Smooth muscle cell (in vitro differentiated cells): Measurements from ENCODE around the gene SPINK4. TPM values are rescaled to one million over a fixed set of nuclear protein-coding genes. Genes with fewer than 3 reads are reported as not detected.

Source experiments
- DNase-seq: peaks from one replicate; lab custom pipeline; 2025; ENCODE audit not compliant: unreplicated experiment; lab: John Stamatoyannopoulos, UW
- H2AFZ ChIP-seq: fragments of 200-600 bp; sonication (generic); 2 replicates; pipeline ENCODE4 v1.6.0; 2016; ENCODE audit warnings: antibody characterized with exemption, low read depth, mild to moderate bottlenecking
- H3F3A ChIP-seq: fragments of 200-600 bp; sonication (generic); 2 replicates; pipeline ENCODE4 v1.6.0; 2017; ENCODE audit warnings: antibody characterized with exemption, low read depth
- H3K27ac ChIP-seq: fragments of 200-600 bp; sonication (generic); 2 replicates; pipeline ENCODE4 v1.5.1; 2016; ENCODE audit warnings: low read depth, mild to moderate bottlenecking
- H3K27me3 ChIP-seq: fragments of 200-600 bp; sonication (generic); 2 replicates; pipeline ENCODE4 v1.6.1; 2016; ENCODE audit warnings: low read depth, mild to moderate bottlenecking
- H3K36me3 ChIP-seq: fragments of 200-600 bp; sonication (generic); 2 replicates; pipeline ENCODE4 v1.5.1; 2016; ENCODE audit warnings: low read depth
- H3K4me1 ChIP-seq: fragments of 200-600 bp; sonication (generic); 2 replicates; pipeline ENCODE4 v1.5.1; 2016; ENCODE audit warnings: low read depth
- H3K4me2 ChIP-seq: fragments of 200-600 bp; sonication (generic); 2 replicates; pipeline ENCODE4 v1.6.0; 2016; ENCODE audit warnings: mild to moderate bottlenecking
- H3K4me3 ChIP-seq: fragments of 200-600 bp; sonication (generic); 2 replicates; pipeline ENCODE4 v1.5.1; 2016; ENCODE audit warnings: mild to moderate bottlenecking
- H3K79me2 ChIP-seq: fragments of 200-600 bp; sonication (generic); 2 replicates; pipeline ENCODE4 v1.6.0; 2016; ENCODE audit warnings: low read depth, mild to moderate bottlenecking
- H3K9ac ChIP-seq: fragments of 200-600 bp; sonication (generic); 2 replicates; pipeline ENCODE4 v1.6.0; 2016; ENCODE audit warnings: low read depth
- H3K9me3 ChIP-seq: fragments of 200-600 bp; sonication (generic); replicated peaks from 2 replicates; pipeline ENCODE4 v1.5.1; 2016; ENCODE audit warnings: low read depth
- H4K20me1 ChIP-seq: fragments of 200-600 bp; sonication (generic); 2 replicates; pipeline ENCODE4 v1.6.0; 2016; ENCODE audit warnings: low read depth
- WGBS: methylation state at CpG from one replicate; pipeline ENCODE4 v1.1.7; 2016; ENCODE audit warnings: low lambda C conversion rate; 5-methylcytosine and 5-hydroxymethylcytosine counted together
- polyA plus RNA-seq: library from polyadenylated mRNA; unstranded; fragments of >200 nt; fragmentation: Nextera tagmentation; extraction: Ambion mirVana; gene quantifications from 2 replicates; pipeline ENCODE4 v1.2.1, GENCODE V29; 2016
- total RNA-seq: library from RNA; depleted of rRNA; stranded (reverse); fragments of >200 nt; gene quantifications from 2 replicates; pipeline ENCODE4 v1.2.3, GENCODE V29; 2014
- TF ChIP-seq, protein P1 (sequence below): fragments of 200-600 bp; sonication (generic); IDR thresholded peaks from 2 replicates; pipeline ENCODE4 v1.5.1; 2017; ENCODE audit warnings: borderline replicate concordance, mild to moderate bottlenecking, antibody characterized with exemption; ENCODE audit not compliant: insufficient read depth, poor library complexity, severe bottlenecking

SPINK4 gene
- total and polyA plus RNA-seq, 2 experiments from 2014 or later = not detected

GRCh38 chr9:33230756-33231622 lies 9.0 kb upstream of the SPINK4 start:
- H3K27me3 ChIP-seq = peaks cover 5% of the 10 kb centered on the region
- DNase-seq = no peak
- H3K36me3 ChIP-seq = no peaks in the 10 kb centered on the region
- no peaks in the 10 kb centered on the region for H3K4me1 ChIP-seq
- H3K9ac ChIP-seq = no peak overlapping the region
- H3K4me2 ChIP-seq = no peak overlapping the region
- H3F3A ChIP-seq = no peaks in the 10 kb centered on the region
- H2AFZ ChIP-seq = no peak overlapping the region
- H3K4me3 ChIP-seq = no peak overlapping the region
- no peaks in the 10 kb centered on the region for H4K20me1 ChIP-seq
- H3K79me2 ChIP-seq = no peaks in the 10 kb centered on the region
- TF ChIP-seq, protein P1, sequence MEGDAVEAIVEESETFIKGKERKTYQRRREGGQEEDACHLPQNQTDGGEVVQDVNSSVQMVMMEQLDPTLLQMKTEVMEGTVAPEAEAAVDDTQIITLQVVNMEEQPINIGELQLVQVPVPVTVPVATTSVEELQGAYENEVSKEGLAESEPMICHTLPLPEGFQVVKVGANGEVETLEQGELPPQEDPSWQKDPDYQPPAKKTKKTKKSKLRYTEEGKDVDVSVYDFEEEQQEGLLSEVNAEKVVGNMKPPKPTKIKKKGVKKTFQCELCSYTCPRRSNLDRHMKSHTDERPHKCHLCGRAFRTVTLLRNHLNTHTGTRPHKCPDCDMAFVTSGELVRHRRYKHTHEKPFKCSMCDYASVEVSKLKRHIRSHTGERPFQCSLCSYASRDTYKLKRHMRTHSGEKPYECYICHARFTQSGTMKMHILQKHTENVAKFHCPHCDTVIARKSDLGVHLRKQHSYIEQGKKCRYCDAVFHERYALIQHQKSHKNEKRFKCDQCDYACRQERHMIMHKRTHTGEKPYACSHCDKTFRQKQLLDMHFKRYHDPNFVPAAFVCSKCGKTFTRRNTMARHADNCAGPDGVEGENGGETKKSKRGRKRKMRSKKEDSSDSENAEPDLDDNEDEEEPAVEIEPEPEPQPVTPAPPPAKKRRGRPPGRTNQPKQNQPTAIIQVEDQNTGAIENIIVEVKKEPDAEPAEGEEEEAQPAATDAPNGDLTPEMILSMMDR = no peak
- WGBS = 74% methylated on average over 13 of the region's 13 CpGs
- H3K9me3 ChIP-seq = no peaks in the 10 kb centered on the region
- peak overlapping the region; percentile 53 for H3K27ac ChIP-seq

GRCh38 chr9:33231623-33231942 lies 8.4 kb upstream of the SPINK4 start:
- 88% methylated on average over 2 of the region's 2 CpGs for WGBS
- no peak overlapping the region for H3K9ac ChIP-seq

GRCh38 chr9:33232815-33233214 lies 7.2 kb upstream of the SPINK4 start:
- Histone ChIP-seq H3K4me2 (no peak overlapping the region), H3K36me3 (no peaks in the 10 kb centered on the region), H3K27me3 (peaks cover 5% of the 10 kb centered on the region), H2AFZ (no peak overlapping the region), H4K20me1 (no peaks in the 10 kb centered on the region), H3K9ac (no peak overlapping the region), H3F3A (no peaks in the 10 kb centered on the region), H3K4me3 (no peak overlapping the region), H3K79me2 (no peaks in the 10 kb centered on the region), H3K9me3 (no peaks in the 10 kb centered on the region), H3K4me1 (no peaks in the 10 kb centered on the region), H3K27ac (no peak overlapping the region)
- TF ChIP-seq, protein P1 = no peak
- no peak for DNase-seq
- 89% methylated on average over 6 of the region's 6 CpGs for WGBS

More at GRCh38 chr9:33231623-33231942, 8.4 kb upstream of the SPINK4 start:
- Histone ChIP-seq H3K36me3 (no peaks in the 10 kb centered on the region), H3K4me1 (no peaks in the 10 kb centered on the region), H3K27me3 (peaks cover 5% of the 10 kb centered on the region), H3K79me2 (no peaks in the 10 kb centered on the region), H3K4me3 (no peak overlapping the region), H3K9me3 (no peaks in the 10 kb centered on the region), H2AFZ (no peak overlapping the region), H3K27ac (no peak overlapping the region), H3F3A (no peaks in the 10 kb centered on the region), H3K4me2 (no peak overlapping the region), H4K20me1 (no peaks in the 10 kb centered on the region)
- TF ChIP-seq, protein P1 = no peak
- no peak for DNase-seq
